HFF-Myc (cell line): ENCODE results near the gene ZNF18.

Source experiments
- DNase-seq: peaks from one replicate; pipeline ENCODE4 v3.0.0-alpha.2; 2011; ENCODE audit warnings: low read depth; ENCODE audit errors: extremely low read depth
- H3K4me3 ChIP-seq: replicated peaks from 2 replicates; pipeline ENCODE4 v1.5.1; 2011; ENCODE audit warnings: low read depth, mild to moderate bottlenecking, control low read depth, low read length
- CTCF ChIP-seq: IDR thresholded peaks from 2 replicates; pipeline ENCODE4 v1.5.1; 2012; ENCODE audit warnings: mild to moderate bottlenecking, low read depth, low read length, control low read depth; ENCODE audit errors: missing control alignments

ZNF18 gene

GRCh38 chr17:12035673-12036072 lies 38.4 kb upstream of the ZNF18 start:
- no peak for DNase-seq
- H3K4me3 ChIP-seq: no peak overlapping the region
- TF ChIP-seq CTCF: no peak

- DNase-seq: no peak
- H3K4me3 ChIP-seq: no peak overlapping the region
- TF ChIP-seq CTCF: no peak
Measured at GRCh38 chr17:12034538-12034937, 37.3 kb upstream of the ZNF18 start.

- no peak for TF ChIP-seq CTCF
- no peak for DNase-seq
- no peak overlapping the region for H3K4me3 ChIP-seq
Measured at GRCh38 chr17:12028611-12029010, 31.3 kb upstream of the ZNF18 start.

- DNase-seq: no peak
- no peak overlapping the region for H3K4me3 ChIP-seq
- TF ChIP-seq CTCF: no peak
Measured at GRCh38 chr17:12027658-12028057, 30.4 kb upstream of the ZNF18 start.

- no peak for TF ChIP-seq CTCF
- no peak overlapping the region for H3K4me3 ChIP-seq
- no peak for DNase-seq
Measured at GRCh38 chr17:12024327-12024726, 27.1 kb upstream of the ZNF18 start.

GRCh38 chr17:12022310-12022709 lies 25.0 kb upstream of the ZNF18 start:
- no peak for TF ChIP-seq CTCF
- H3K4me3 ChIP-seq: peak overlapping the region; percentile 59
- no peak for DNase-seq

- no peak for DNase-seq
- TF ChIP-seq CTCF: no peak
- peak overlapping the region; percentile 59 for H3K4me3 ChIP-seq
Measured at GRCh38 chr17:12021623-12022140, 24.4 kb upstream of the ZNF18 start.
